IMR-90 (cell line): ENCODE measurements around the gene PLAAT3. TPM values are rescaled to one million over a fixed set of nuclear protein-coding genes. Genes with fewer than 3 reads are reported as not detected.
"Not testable (repeated sequence)": the region's sequence is repeated elsewhere in the genome, so short reads cannot be mapped to it uniquely, and the experiment has no call there.

Experiments used
- ATAC-seq: fragments of 200-7000 bp; cut with Tn5 transposase; 2 replicates; pipeline ENCODE4 v1.9.1; 2020; ENCODE audit warnings: low read depth, mild to moderate bottlenecking, moderate library complexity
- BruUV-seq: library from RNA; stranded (reverse); fragments of 400-500 nt; replicated peaks from 2 replicates; lab custom pipeline; 2021; lab: Mats Ljungman, UMichigan
- CTCF ChIA-PET: fragments of 300-600 bp; formaldehyde crosslinking; extraction: SDS; loops from one replicate; lab custom pipeline; 2021; ENCODE audit warnings: antibody characterized with exemption; lab: Yijun Ruan, JAX
- POLR2A ChIA-PET: fragments of 300-600 bp; sonication (Branson Sonifier 250); formaldehyde crosslinking; loops from one replicate; lab custom pipeline; 2022; ENCODE audit warnings: antibody characterized with exemption; ENCODE audit not compliant: unreplicated experiment; lab: Charles Lee
- DNase-seq: peaks from one replicate; pipeline ENCODE4 v3.0.0; 2013
- H2AFZ ChIP-seq: replicated peaks from 2 replicates; pipeline ENCODE3; 2013; ENCODE audit warnings: low read length, mild to moderate bottlenecking; ENCODE audit not compliant: poor library complexity
- H2AK5ac ChIP-seq: 2 replicates; pipeline ENCODE4 v1.6.1; 2013; ENCODE audit warnings: low read depth, low read length, inconsistent platforms
- H2AK9ac ChIP-seq: replicated peaks from 2 replicates; pipeline ENCODE3; 2013; ENCODE audit warnings: mild to moderate bottlenecking, low read depth, low read length, moderate library complexity; ENCODE audit not compliant: poor library complexity
- H2BK120ac ChIP-seq: 2 replicates; pipeline ENCODE4 v1.6.1; 2013; ENCODE audit warnings: low read depth, low read length, inconsistent platforms
- H2BK15ac ChIP-seq: 3 replicates; pipeline ENCODE4 v1.6.1; 2013; ENCODE audit warnings: low read depth, low read length, inconsistent platforms
- H2BK20ac ChIP-seq: 2 replicates; pipeline ENCODE4 v1.6.1; 2013; ENCODE audit warnings: low read depth, mild to moderate bottlenecking, inconsistent platforms, low read length, moderate library complexity
- H2BK5ac ChIP-seq: 2 replicates; pipeline ENCODE4 v1.6.1; 2013; ENCODE audit warnings: mild to moderate bottlenecking, low read depth, low read length, inconsistent platforms; ENCODE audit not compliant: poor library complexity, severe bottlenecking
- H3K14ac ChIP-seq: replicated peaks from 2 replicates; pipeline ENCODE4 v1.6.1; 2013; ENCODE audit warnings: low read depth, low read length, inconsistent platforms
- H3K18ac ChIP-seq: 2 replicates; pipeline ENCODE4 v1.6.1; 2013; ENCODE audit warnings: low read depth, low read length, control low read depth
- H3K23ac ChIP-seq: 2 replicates; pipeline ENCODE4 v1.6.1; 2013; ENCODE audit warnings: low read depth, low read length, inconsistent platforms
- H3K27ac ChIP-seq: 2 replicates; pipeline ENCODE4 v1.5.1; 2013; ENCODE audit warnings: mild to moderate bottlenecking, control low read depth, low read length; ENCODE audit not compliant: insufficient read depth
- H3K27me3 ChIP-seq: 2 replicates; pipeline ENCODE4 v1.6.1; 2013; ENCODE audit warnings: low read length; ENCODE audit not compliant: control insufficient read depth, insufficient read depth
- H3K36me3 ChIP-seq: 2 replicates; pipeline ENCODE4 v1.6.1; 2013; ENCODE audit warnings: low read length, mixed read lengths; ENCODE audit not compliant: control insufficient read depth, insufficient read depth
- H3K4ac ChIP-seq: 2 replicates; pipeline ENCODE4 v1.6.1; 2013; ENCODE audit warnings: low read depth, low read length, inconsistent platforms
- H3K4me1 ChIP-seq: 2 replicates; pipeline ENCODE4 v1.6.1; 2013; ENCODE audit warnings: low read length, mixed read lengths; ENCODE audit not compliant: control insufficient read depth, insufficient read depth
- H3K4me2 ChIP-seq: 2 replicates; pipeline ENCODE4 v1.6.1; 2013; ENCODE audit warnings: low read depth, mild to moderate bottlenecking, control low read depth, low read length, moderate library complexity
- H3K4me3 ChIP-seq: 2 replicates; pipeline ENCODE4 v1.5.1; 2013; ENCODE audit warnings: low read depth, mild to moderate bottlenecking, control low read depth, low read length, moderate library complexity; ENCODE audit not compliant: insufficient read depth
- H3K56ac ChIP-seq: 2 replicates; pipeline ENCODE4 v1.6.1; 2013; ENCODE audit warnings: low read length, inconsistent platforms; ENCODE audit not compliant: insufficient read depth; ENCODE audit errors: extremely low read depth
- H3K79me1 ChIP-seq, 2 experiments: 2 replicates each; pipeline ENCODE4 v1.6.1; 2013; ENCODE audit warnings: low read length in 2 of 2, inconsistent platforms in 1 of 2, low read depth in 1 of 2
- H3K9ac ChIP-seq: 2 replicates; pipeline ENCODE4 v1.6.1; 2013; ENCODE audit warnings: low read depth, low read length, control low read depth
- H3K9me1 ChIP-seq: 2 replicates; pipeline ENCODE4 v1.6.1; 2013; ENCODE audit warnings: low read length, inconsistent platforms; ENCODE audit not compliant: insufficient read depth
- H3K9me3 ChIP-seq: 2 replicates; pipeline ENCODE4 v1.6.1; 2013; ENCODE audit warnings: low read length; ENCODE audit not compliant: control insufficient read depth, insufficient read depth
- H4K20me1 ChIP-seq: 2 replicates; pipeline ENCODE4 v1.6.1; 2013; ENCODE audit warnings: low read length, inconsistent platforms; ENCODE audit not compliant: insufficient read depth
- H4K5ac ChIP-seq: 2 replicates; pipeline ENCODE4 v1.6.1; 2013; ENCODE audit warnings: mild to moderate bottlenecking, low read depth, low read length, control low read depth
- H4K8ac ChIP-seq, 2 experiments: 2 replicates each; pipeline ENCODE4 v1.6.1; 2013; ENCODE audit warnings: low read depth in 2 of 2, low read length in 2 of 2, control low read depth in 1 of 2, inconsistent platforms in 1 of 2
- H4K91ac ChIP-seq: 2 replicates; pipeline ENCODE4 v1.6.1; 2013; ENCODE audit warnings: low read depth, low read length, inconsistent platforms; ENCODE audit not compliant: insufficient read depth
- WGBS, 2 experiments: methylation state at CpG; one replicate each; pipeline versions ENCODE4 v1.1.5 to v1.1.7; 2013; ENCODE audit warnings: missing lambda C conversion rate in 2 of 2; ENCODE audit not compliant: insufficient read length in 1 of 2; ENCODE audit errors: extremely low coverage in 2 of 2; 5-methylcytosine and 5-hydroxymethylcytosine counted together
- dilution Hi-C: fragments of 300-500 bp; cut with HindIII; formaldehyde crosslinking; loops from one replicate; pipeline ENCODE4 v1.14.3; 2018; ENCODE audit warnings: low sequenced_read_pairs; ENCODE audit not compliant: unreplicated experiment
- in situ Hi-C: fragments of 300-500 bp; cut with MboI; formaldehyde crosslinking; loops from 3 replicates; pipeline ENCODE4 v1.14.3; 2019; ENCODE audit warnings: low sequenced_read_pairs, inconsistent platforms, mixed read lengths
- intact Hi-C: fragments of 100-400 bp; cut with micrococcal nuclease; formaldehyde crosslinking; loops from 2 replicates; pipeline ENCODE4 v1.10.0; 2022
- polyA plus RNA-seq, 3 experiments: library from polyadenylated mRNA; depleted of rRNA; stranded (reverse); fragments of >200 nt; gene quantifications; 2 replicates each; pipeline ENCODE4 v1.2.3, GENCODE V29; 2012; ENCODE audit warnings: low replicate concordance in 1 of 3
- total RNA-seq: library from RNA; depleted of rRNA; stranded (reverse); fragments of >200 nt; gene quantifications from 2 replicates; pipeline ENCODE4 v1.2.3, GENCODE V29; 2012

Gene PLAAT3
- total and polyA plus RNA-seq, 2 of the 4 experiments (the other 2 are of a cell fraction) = 3.2 to 3.9 TPM

GRCh38 chr11:63578882-63579281 is 35.4 kb downstream of the PLAAT3 start:
- H3K27me3 ChIP-seq, H3K14ac ChIP-seq, H2AK5ac ChIP-seq, H3K4ac ChIP-seq, H3K36me3 ChIP-seq, H3K56ac ChIP-seq, H3K9me1 ChIP-seq, H2AFZ ChIP-seq, H2BK120ac ChIP-seq, H3K4me3 ChIP-seq, H3K9me3 ChIP-seq, H2BK15ac ChIP-seq, H3K4me2 ChIP-seq, ATAC-seq, H3K27ac ChIP-seq, H3K23ac ChIP-seq, H3K9ac ChIP-seq, H2AK9ac ChIP-seq, H4K5ac ChIP-seq, DNase-seq, in situ Hi-C loops, H3K18ac ChIP-seq, H2BK20ac ChIP-seq, H4K20me1 ChIP-seq, H4K91ac ChIP-seq, intact Hi-C loops, BruUV-seq, H3K4me1 ChIP-seq, H4K8ac ChIP-seq, dilution Hi-C loops, H2BK5ac ChIP-seq, CTCF ChIA-PET, H3K79me1 ChIP-seq, POLR2A ChIA-PET: not testable (repeated sequence)
- WGBS, 2 experiments = no CpG with 5 or more reads among the region's 3 CpGs
